Measurements from ENCODE around the gene AP3B2.
A peak's percentile ranks its signal among the peaks of the same experiment; 100 is the strongest.

Gene AP3B2

DNA sequence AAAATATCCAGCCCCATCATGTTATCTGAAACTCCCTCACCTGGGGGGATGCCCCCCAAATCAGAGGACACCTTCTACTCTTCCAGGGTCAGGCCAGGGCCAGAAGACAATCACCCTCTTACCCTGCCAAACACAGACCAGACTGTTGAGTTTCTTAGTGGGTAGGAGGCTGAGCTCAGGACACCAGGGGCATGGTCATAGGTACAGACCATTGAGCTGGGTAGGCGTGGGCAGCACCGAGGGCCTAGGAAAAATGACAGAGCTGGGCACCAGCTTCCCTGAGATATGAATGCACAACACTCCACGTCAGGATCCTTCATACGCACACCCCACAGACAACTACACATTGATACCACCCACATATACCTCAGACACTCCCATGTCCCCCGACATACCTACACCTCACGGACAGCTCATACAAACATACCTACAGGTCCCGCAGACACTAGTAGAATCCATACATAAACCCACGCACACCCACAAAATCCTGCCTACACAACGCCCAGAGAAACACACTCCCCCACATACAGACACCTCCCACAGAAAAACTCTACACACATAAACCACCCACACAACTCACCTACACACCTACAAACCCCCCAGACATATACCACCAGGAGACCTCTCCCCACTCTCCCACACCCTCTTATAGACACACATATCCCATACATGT is 11.8 kb downstream of the AP3B2 start:
- DNase-seq: no peak

DNA sequence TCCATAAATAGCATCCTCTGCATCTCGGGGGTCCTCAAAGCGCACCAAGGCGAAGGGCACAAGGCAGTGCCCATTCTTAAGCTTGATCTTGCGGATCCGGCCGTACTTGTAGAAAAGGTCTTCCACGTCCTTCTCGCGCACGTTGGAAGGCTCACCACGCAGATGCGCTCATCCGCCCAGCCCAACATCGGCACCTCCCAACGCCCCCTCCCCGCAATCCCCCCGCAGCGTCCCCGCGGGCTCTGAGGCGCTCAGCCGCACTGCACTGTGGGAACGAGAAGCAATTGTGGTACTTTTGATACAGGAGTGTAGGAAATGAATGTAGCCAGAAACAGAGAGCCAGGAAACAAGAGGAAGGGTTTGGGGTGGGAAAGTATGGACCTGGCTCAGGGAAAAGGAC is 17.5 kb downstream of the AP3B2 start:
- DNase-seq: no peak

DNA sequence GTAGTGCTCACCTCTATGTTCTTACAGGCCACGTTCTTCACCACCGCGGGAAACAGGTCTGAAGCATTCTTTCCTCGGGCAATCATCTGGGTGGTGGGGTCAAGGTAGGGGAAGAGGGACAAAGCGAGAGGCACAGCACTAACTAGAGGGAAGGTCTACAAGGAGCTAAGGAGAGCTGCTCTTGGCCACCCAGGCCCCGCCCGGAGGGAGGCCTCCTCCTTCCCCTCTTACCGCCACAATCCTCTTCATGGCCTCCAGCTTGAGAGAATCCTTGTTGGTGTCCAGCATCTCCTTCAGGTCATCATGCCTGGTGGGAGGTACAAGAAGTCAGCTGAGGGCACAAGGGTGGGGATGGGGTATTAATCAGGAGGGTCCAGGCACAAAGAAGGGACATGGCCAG is 20.5 kb downstream of the AP3B2 start:
- no peak for DNase-seq

DNA sequence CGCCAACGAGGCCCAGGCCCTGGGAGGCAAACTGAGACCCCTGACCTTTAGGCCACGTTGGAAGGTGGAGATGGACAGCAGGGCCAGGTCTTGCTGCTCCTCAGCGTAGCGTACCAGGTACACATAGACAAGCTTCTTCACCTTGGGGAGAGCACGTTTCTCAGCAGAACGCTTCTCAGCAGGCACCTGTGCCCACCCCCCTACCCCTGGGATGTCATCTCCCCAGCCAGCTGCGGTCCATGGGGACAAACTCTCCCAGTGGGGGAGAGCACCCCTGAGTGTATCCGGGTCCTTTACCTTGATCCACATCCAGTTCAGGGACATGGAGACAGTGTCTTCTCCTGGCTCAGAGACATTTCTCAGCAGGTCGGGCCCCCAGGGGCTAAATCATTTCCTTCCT is 21.0 kb downstream of the AP3B2 start:
- no peak for DNase-seq

DNA sequence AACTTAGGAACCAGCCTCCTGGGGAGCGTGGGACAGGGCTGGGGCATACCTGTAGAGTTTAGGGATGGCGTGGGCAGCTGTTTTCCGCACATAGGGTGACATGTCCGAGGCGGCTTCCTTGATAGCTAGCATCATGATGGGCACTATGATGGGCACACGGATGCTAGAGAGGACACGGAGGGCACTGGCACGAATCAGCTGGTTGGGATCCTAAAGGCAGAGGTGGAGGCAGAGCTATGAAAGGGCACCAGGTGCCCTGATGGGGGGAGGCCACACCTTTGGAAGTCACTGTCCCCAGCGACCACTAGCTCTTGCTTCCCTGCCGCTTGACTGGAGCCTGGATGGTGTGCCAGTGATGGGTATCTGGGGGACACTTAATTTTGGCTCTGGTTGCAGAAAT is 28.3 kb downstream of the AP3B2 start:
- no peak for DNase-seq

DNA sequence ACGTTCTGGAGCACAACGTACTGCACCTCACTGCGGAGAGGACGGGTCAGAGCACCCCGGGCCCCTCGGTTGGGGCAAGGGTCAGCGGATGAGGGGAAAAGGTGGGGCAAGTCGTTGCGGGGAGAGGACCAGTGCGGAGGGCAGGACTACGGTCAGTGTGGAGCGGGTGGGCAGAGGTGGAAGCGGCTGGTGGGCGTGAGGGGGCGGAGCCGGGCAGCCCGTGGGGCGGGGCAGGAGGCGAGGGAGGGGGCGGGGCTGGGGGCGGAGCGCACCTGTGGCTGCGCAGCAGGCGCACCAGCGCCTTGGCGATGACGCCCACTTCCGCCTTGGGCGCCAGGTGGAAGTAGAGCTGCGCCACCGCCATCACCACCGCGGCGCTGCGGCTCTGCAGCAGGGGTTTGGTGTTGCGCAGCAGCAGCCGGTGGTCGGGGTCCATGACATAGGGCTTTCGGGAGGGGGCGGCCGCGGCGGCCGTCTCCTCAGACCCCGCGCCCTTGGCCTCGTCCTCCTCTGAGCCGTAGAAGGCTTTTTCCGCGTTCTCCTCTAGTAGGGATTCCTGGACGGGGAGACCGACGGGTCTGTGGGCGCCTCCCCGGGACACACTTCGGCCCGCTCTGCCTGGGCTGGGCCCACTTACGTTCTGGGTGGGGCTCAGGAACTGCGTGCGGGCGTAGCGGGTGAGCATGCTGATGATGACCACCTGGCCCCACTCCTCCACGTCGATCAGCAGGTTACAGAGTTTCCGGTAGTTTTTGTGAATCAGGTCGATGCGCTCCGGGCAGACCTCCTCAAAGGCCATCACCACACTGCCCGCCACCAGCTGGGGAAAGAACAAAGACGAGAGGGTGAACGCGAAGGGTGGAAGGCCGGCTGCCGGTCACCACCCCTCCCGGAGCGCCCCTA is 29.2 kb downstream of the AP3B2 start:
- DNase-seq: peak; percentile 76

DNA sequence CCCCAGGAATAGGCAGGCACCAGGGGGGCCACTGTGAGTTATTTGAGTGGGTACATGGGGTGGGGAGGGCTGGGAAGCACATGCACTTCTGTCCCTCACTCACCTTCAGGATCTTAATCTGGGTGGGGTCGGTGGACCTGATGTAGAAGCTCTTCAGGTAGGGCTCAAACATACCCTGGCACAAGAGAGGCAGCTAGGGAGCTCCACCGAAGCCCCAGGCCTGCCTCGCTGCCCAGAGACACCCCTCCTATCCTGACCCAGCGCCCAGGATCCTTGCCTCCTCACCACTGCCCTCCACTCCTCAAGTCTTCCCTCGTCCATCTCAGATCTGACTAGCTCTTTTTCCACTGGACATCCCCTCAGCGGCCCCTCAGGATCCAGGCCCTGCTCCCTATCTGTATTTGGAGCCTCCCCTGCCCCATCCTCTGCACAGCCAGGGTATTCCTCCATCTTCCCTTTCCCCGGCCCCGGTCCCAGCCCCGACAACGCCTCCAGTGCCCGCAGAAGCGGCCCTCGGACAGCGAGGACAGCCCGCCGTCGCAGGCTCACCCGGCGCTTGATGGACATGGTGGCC is 30.0 kb downstream of the AP3B2 start:
- DNase-seq: no peak

DNA sequence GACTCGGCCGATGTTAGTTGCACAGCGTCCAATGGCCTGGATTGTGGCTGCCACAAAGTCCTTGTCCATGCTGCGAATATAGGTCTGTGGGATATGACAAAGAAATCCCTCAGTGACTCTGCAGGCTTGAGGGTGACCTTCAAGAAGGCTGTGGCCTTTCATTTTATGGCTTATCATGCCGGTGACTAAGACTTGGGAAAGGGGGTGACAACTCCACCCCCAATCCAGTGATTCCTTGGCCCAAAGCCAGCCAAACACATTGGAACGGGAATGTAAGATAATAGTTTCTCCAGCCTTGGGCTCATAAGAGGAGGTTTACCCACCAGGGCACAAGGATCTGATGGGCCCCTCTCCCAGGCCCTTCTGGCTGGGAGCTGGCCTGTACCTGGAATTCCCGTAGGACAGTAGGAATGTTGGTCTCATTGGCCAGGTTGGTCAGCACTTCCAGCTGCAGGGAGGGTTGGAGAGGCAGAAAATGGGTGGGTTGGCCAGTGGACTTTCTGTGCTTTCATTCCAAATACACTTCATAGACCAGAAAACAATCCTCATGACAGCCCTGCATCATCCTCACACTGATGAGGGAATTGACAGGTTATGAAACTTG is 31.9 kb downstream of the AP3B2 start:
- DNase-seq: no peak

DNA sequence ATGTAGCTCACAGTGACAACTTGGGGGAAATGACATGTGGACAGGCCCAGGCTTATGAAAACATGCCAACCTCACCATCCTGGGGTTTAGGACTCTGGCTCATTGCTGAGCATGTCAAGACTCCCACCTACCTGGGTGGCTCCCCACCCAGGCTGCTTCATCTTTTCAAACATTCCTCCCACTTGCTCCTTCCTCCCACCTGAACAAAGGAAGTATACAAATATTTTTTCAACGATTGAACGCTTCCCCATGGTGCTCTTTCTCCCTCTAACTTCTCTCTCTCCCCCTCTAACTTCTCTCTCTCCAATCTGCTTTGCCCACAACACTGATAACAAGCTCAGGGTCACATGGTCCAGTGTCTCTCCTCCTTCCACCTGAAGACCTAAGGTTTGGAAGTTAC is 34.8 kb downstream of the AP3B2 start:
- DNase-seq: no peak

DNA sequence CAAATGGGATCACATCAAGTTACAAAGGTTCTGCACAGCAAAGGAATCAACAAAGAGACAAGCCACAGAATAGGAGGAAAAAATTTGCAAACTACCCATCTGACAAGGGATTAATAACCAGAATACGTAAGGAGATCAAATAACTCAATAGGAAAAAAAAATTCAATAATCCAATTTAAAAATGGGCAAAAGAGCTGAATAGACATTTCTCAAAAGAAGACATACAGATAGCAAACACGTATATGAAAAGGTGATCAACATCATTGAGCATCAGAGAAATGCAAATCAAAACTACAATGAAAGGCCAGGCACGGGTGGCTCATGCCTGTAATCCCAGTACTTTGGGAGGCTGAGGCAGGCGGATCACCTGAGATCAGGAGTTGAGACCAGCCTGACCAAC is 39.0 kb downstream of the AP3B2 start:
- DNase-seq: no peak

DNA sequence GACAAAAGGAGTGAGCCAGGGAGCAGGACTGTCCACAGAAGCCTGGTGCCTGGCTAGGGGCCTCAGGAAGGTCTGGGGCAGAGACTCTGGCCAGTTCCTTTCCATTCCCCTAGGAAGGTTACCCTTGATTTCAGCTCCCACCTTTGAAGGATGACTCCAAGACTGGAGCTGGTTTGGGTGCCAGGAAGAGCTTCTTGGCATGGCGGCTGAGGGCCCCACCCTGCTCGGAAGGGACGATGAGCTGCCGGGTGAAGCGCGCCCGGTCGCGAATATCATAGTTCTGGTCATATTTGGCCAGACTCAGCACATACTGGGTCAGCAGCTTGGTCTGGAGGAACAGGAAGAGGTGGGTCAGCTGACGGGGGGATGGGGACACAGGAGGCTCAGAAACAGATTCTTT is 43.1 kb downstream of the AP3B2 start:
- no peak for DNase-seq

DNA sequence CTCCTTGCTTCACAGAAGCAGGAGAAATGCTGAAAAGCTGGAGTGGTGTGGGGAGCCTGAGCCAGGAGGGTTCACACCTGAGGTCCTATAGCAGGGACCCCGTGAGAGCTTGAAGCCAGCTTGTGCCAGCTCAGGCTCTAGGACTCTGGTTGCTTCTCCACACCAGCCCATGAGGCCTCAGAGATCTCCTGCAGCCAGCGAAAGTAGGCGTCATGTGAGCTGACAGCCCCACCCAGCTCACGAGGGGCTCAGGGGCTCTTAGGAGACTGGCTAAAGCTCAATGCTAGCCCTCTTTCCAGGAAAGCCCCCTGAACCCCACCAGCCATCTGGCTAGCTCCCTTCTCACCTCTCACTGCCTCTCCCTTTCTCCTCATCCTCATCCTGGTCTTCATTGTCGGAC is 45.7 kb downstream of the AP3B2 start:
- no peak for DNase-seq

DNA sequence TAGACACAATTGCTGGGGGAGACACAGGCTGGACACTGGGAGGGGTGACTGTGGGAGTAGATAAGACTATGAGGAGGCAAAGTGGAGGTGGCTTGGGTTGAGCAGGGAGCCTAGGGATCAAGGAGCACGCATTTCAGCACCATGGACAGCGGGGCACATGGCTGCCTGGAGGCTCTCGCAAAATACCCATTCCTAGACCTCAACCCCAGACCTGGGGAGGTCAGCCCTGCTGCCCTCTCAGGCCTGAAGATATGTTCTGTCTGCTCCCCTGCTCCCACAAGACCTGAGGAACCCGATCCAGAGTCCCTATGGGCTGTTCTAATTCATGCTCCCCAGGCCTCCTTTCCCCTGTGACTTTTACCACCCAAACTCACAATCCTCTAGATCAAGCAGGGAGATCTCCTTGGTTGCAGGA is 46.5 kb downstream of the AP3B2 start:
- DNase-seq: peak; percentile 91

DNA sequence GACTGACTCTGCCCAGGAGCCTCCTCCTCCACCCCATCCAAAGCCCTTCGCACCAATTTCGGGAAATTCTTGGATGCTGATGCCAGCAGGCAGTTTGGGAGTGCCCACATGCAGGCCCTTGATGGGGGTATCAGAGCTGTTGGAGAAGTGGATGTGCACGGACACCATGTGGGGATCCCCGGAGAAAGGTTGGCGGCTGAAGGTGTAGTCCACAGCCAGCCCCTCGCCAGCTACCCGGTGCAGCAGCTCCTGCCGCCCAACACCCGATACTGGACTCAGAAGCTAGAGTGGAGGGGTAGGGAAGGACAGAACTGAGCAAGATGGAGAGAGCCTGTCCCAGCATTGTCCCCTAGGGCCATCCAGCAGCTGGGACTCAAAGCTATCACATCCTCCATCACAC is 47.0 kb downstream of the AP3B2 start:
- no peak for DNase-seq

DNA sequence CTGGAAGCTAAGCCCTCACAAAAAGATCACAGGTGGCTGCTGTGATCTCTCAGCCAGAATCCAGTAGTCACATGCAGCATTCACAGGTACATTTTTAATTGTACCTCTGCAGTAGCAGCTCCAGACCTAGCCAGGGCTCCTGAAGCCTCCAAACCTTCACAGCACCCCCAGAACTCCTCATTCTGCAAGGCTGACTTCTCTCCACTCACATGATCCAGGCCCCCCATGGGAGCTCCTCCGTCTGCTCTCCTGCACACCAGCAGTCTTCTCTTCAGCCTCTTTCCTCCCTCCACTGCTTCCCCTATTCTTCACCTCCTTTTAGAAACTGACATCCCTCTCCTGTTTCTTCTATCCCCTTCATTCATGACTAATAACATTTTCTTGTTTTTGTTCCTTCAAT is 49.3 kb downstream of the AP3B2 start:
- no peak for DNase-seq

DNA sequence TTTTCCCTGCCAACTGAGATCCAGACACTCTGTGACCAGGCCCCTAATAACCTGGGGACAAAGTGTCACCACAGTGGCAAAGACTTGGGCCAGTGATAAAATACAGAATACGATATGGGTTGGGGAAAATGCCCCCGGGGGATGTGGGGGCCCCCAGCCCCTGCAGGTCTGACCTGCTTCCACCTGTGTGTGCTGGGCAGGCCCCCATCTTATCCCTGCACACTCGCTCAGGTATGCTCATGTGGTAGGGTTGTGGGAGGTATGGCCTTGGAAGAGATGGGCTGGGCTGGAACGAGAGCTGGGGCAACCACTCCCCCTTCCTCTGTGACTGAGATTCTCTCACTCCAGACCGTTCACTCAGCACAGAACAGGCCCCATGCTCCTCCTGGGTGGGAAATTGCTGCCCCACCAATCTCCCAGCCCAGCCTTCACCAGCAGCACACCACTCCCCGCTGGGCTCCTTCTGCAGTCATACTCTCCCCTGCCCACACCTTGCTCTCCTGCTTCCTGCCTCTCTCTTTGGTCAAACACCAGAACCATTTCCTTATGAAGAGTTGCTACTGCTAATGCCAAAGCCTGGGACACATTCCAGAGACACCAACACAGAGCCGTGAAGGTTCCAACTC is 52.9 kb downstream of the AP3B2 start:
- no peak for DNase-seq

DNA sequence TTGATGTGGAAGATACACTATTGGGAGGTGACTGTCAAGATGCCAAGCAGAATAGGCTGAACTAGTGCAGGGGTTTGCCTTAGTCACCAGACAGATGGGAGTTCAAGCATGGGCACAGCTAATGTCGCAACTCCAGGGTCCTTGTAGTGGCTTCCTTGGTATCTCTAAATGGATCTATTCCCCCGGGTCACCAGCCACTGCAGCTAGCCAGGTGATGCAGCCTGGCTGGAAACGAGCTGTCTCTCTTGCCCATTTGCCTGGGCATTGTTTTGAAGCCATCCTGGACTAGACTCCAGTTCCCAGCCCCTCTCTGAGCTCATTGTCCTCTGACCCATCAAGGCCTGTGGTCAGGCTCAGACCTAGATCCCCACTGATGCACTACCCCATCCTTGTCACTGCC is 54.1 kb downstream of the AP3B2 start:
- no peak for DNase-seq

DNA sequence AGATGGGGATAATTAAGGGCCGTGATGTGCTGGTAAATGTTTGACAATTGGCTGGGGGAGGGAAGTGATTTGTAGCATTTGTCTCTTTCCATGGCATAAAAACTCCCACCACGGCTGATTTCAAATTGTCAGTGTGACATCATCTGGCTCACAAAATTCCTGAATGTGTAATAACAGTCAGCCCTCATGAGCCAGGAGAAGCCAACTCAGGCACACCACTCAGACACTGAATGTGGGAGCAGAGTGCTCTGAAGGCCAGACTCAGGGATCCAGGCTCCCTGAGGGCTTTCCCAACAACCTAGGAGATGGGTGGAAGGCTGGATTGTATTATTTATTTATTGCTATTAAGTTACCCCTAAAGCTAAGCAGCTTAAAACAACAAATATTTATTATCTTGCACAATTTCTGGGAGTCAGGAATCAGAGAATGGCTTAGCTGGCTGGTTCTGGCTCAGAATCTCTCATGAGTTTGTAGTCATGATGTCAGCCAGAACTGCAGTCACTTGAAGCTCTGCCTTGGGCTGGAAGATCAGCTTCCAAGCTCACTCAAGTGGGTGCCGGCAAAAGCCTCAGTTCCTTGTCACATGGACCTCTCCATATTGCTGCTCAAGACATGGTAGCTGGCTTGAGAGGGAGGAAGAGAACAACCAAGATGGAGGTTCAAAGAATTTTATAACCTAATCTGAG is 56.0 kb downstream of the AP3B2 start:
- DNase-seq: no peak

DNA sequence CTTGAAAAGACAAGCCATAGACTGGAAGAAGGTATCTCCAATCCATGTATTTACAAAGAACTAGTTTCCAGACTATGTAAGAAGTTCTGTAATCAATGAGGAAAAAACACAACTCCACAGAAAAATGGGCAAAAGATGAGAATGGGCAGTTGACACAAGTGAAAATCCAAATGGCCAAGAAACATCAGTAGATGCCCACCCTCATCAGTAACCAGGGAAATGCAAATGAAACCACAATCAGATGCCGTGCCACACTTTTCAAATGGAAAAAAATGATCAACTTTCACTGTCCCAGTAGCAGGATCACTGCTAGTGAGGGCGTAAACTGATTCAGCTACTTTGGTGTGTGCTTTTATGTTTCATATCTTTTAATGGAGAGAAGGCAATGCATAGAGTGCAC is 58.0 kb downstream of the AP3B2 start:
- no peak for DNase-seq

DNA sequence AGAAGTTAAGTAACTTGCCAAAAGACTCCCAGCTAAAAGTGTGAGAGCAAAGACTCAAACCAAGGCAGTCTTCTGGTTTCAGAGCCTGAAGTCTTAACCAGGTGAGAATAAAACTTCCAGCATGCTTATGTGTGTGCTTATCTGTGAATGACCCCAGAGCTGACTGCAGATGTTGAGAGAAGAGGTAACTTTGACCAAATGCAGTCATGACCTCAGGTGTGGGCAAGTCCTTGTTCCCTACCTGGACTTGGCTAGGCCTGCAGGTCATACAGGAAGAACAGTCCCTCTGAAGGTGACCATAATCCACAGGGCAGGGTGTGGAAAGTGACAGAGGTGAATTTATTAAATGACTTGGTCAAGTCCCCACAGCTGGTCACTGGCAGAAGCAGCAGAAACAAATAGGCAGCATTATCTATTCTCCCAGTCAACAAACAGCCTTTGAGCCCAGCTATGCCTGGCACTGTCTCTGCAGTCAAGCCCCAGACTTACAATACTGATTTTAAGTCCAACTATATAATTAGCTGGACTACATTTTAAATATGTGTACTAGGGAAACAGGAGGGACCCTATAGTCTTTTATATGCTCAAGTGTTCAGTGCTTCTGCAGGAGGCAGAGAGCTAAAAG is 59.5 kb downstream of the AP3B2 start:
- DNase-seq: peak; percentile 40

DNA sequence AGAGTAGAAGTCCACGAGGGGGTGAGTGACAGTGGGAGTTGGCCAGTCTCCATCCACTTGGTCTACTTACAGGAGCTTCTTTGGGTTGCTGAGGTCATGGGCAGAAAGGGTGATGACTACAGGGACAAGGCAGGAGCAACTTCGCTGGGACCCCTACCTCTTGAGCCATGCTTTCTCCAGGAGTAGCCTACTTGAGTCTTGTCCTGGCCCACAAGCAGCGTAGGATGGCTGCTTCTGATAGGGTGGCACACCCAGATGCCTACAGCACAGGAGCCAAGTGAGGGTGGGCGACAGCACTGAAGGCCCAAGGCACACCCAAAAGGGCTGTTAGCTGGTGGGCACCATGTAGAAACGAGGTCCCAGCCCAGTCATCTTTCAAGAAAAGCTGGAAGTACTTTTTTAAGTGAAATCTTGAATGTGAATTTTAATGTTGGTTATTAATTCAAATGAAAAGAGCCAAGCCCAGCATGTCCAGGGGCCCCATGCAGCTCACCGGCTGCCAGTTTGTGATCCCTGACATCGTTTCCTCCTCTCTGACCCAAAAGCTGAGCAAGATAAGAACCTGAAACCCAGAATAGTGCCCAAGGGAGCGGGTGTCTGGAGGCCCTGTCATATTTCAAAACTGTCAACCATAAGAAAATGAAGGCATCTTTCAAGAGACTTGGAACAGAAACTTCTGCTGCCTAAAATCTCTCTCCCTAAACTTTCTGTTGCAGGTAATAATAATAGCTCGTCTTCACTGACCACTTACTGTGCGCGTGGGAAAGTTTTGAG is 60.3 kb downstream of the AP3B2 start:
- DNase-seq: peak; percentile 41
